Measurements from ENCODE around the gene KLF7.

- TF ChIP-seq EZH2 (IDR thresholded peaks at IDR 0.05; ENCODE audit: borderline replicate concordance, low read depth, low read length, severe bottlenecking) (no peak), CTCF (IDR thresholded peaks at IDR 0.05; ENCODE audit: extremely low read depth in 1 of 2, insufficient read depth in 1 of 2, low read depth in 1 of 2, low read length in 2 of 2) (no peak), POLR2A (IDR thresholded peaks at IDR 0.05; ENCODE audit: low read depth, low read length) (no peak), POLR2AphosphoS5 (IDR thresholded peaks at IDR 0.05; ENCODE audit: insufficient read depth, low read depth, low read length) (no peak)
Observed at GRCh38 chr2:207138627-207139297, 27.0 kb downstream of the KLF7 start.
